HG02943 (cell line): Measurements from ENCODE around the gene LBHD2.
"Not testable (repeated sequence)": the region's sequence is repeated elsewhere in the genome, so short reads cannot be mapped to it uniquely, and the experiment has no call there.

Experiments used
- ATAC-seq: cut with Tn5 transposase; IDR thresholded peaks from one replicate; pipeline ENCODE4 v1.9.1; 2021; ENCODE audit warnings: mild to moderate bottlenecking, low read depth, moderate library complexity; ENCODE audit not compliant: unreplicated experiment

LBHD2 gene

GRCh38 chr14:103117499-103117898 lies 33.5 kb downstream of the LBHD2 start:
- ATAC-seq: not testable (repeated sequence)

GRCh38 chr14:103118018-103118662 lies 34.1 kb downstream of the LBHD2 start:
- ATAC-seq: no peak

GRCh38 chr14:103118663-103119404 lies 34.8 kb downstream of the LBHD2 start:
- ATAC-seq: no peak

- not testable (repeated sequence) for ATAC-seq
Observed at GRCh38 chr14:103119527-103119926, 35.5 kb downstream of the LBHD2 start.

GRCh38 chr14:103121121-103121845 lies 37.3 kb downstream of the LBHD2 start:
- no peak for ATAC-seq

GRCh38 chr14:103121846-103122584 lies 38.0 kb downstream of the LBHD2 start:
- no peak for ATAC-seq

- no peak for ATAC-seq
Observed at GRCh38 chr14:103122585-103122946, 38.6 kb downstream of the LBHD2 start.

- ATAC-seq: no peak
Observed at GRCh38 chr14:103122947-103123633, 39.1 kb downstream of the LBHD2 start, which contains the start of gene TNFAIP2. Gene TNFAIP2, plus strand, starts transcription at chr14:103123461. Its CDS starts 2,997 bp downstream, at chr14:103126458.

GRCh38 chr14:103123634-103124500 lies 39.9 kb downstream of the LBHD2 start:
- ATAC-seq: no peak

GRCh38 chr14:103124501-103125001 lies 40.5 kb downstream of the LBHD2 start:
- ATAC-seq: no peak

GRCh38 chr14:103125098-103126070 lies 41.4 kb downstream of the LBHD2 start:
- no peak for ATAC-seq

GRCh38 chr14:103126088-103126872 lies 42.3 kb downstream of the LBHD2 start:
- no peak for ATAC-seq

- no peak for ATAC-seq
Observed at GRCh38 chr14:103126873-103127304, 42.9 kb downstream of the LBHD2 start.

GRCh38 chr14:103127356-103127755 lies 43.3 kb downstream of the LBHD2 start:
- ATAC-seq: no peak

GRCh38 chr14:103127861-103128598 lies 44.0 kb downstream of the LBHD2 start:
- ATAC-seq: no peak

- no peak for ATAC-seq
Observed at GRCh38 chr14:103128631-103129300, 44.8 kb downstream of the LBHD2 start.
